ENCODE data around the gene LZTR1. TPM values are rescaled to one million over a fixed set of nuclear protein-coding genes. Genes with fewer than 3 reads are reported as not detected.
"Not testable (repeated sequence)": the region's sequence is repeated elsewhere in the genome, so short reads cannot be mapped to it uniquely, and the experiment has no call there.

Gene LZTR1
- total RNA-seq, 1 donor from 2014 or later: 18.1 TPM

GRCh38 chr22:20937794-20938671, 44.1 kb upstream of the LZTR1 start:
- H3K27ac ChIP-seq (replicated peaks): no peak overlapping the region
- no peaks in the 10 kb centered on the region for H3K9me3 ChIP-seq (replicated peaks)
- H3K27me3 ChIP-seq (ENCODE audit: low read depth): no peaks in the 10 kb centered on the region
- no peak overlapping the region for H3K4me3 ChIP-seq
- DNase-seq: no peak
- intact Hi-C loops (cut with micrococcal nuclease): no loop called here
- peaks cover 36% of the 10 kb centered on the region for H3K36me3 ChIP-seq
- peaks cover 73% of the 10 kb centered on the region for H3K4me1 ChIP-seq
- TF ChIP-seq CTCF (IDR thresholded peaks at IDR 0.05; ENCODE audit: borderline replicate concordance): no peak

GRCh38 chr22:20939457-20940185, 42.5 kb upstream of the LZTR1 start:
- H3K27ac ChIP-seq (replicated peaks); intact Hi-C loops (cut with micrococcal nuclease); H3K27me3 ChIP-seq (ENCODE audit: low read depth); H3K4me3 ChIP-seq; DNase-seq; H3K9me3 ChIP-seq (replicated peaks): not testable (repeated sequence)
- H3K36me3 ChIP-seq: peaks cover 25% of the 10 kb centered on the region
- H3K4me1 ChIP-seq: peaks cover 74% of the 10 kb centered on the region

- H3K4me3 ChIP-seq: no peak overlapping the region
- H3K27me3 ChIP-seq (ENCODE audit: low read depth): no peaks in the 10 kb centered on the region
- intact Hi-C loops (cut with micrococcal nuclease): no loop called here
- no peak overlapping the region for H3K27ac ChIP-seq (replicated peaks)
- no peaks in the 10 kb centered on the region for H3K9me3 ChIP-seq (replicated peaks)
- peaks cover 75% of the 10 kb centered on the region for H3K4me1 ChIP-seq
- no peak for TF ChIP-seq CTCF (IDR thresholded peaks at IDR 0.05; ENCODE audit: borderline replicate concordance)
- no peak for DNase-seq
- H3K36me3 ChIP-seq: peaks cover 19% of the 10 kb centered on the region
Measured at GRCh38 chr22:20940186-20940651, 41.9 kb upstream of the LZTR1 start.

- H3K27ac ChIP-seq (replicated peaks): no peak overlapping the region
- intact Hi-C loops (cut with micrococcal nuclease): no loop called here
- peaks cover 77% of the 10 kb centered on the region for H3K4me1 ChIP-seq
- no peak for DNase-seq
- no peaks in the 10 kb centered on the region for H3K27me3 ChIP-seq (ENCODE audit: low read depth)
- TF ChIP-seq CTCF (IDR thresholded peaks at IDR 0.05; ENCODE audit: borderline replicate concordance): no peak
- H3K4me3 ChIP-seq: no peak overlapping the region
- H3K9me3 ChIP-seq (replicated peaks): no peaks in the 10 kb centered on the region
- H3K36me3 ChIP-seq: peaks cover 12% of the 10 kb centered on the region
Measured at GRCh38 chr22:20940904-20941385, 41.2 kb upstream of the LZTR1 start.

- intact Hi-C loops (cut with micrococcal nuclease); H3K27me3 ChIP-seq (ENCODE audit: low read depth); H3K27ac ChIP-seq (replicated peaks); H3K36me3 ChIP-seq; H3K9me3 ChIP-seq (replicated peaks); H3K4me3 ChIP-seq; DNase-seq: not testable (repeated sequence)
- H3K4me1 ChIP-seq: peaks cover 77% of the 10 kb centered on the region
Measured at GRCh38 chr22:20942203-20942902, 39.7 kb upstream of the LZTR1 start.

All from left ventricle myocardium inferior (tissue), 1 donor.